Spleen (tissue), 7 donors: ENCODE data around the gene PSMC1.

Experiments
- CTCF ChIP-seq, 11 experiments: fragments of 200-600 bp in 7 of 11; fragments of 450-650 bp in 4 of 11; sonication (generic) in 4 of 11; IDR thresholded peaks in 8 of 11; conservative IDR thresholded peaks in 3 of 11; 1 replicate in 7 of 11; 2 replicates in 4 of 11; pipeline versions ENCODE4 v1.4.0 to v1.8.0; 2016 to 2021; ENCODE audit warnings: antibody characterized with exemption in 11 of 11, inconsistent platforms in 4 of 11, mild to moderate bottlenecking in 1 of 11
- POLR2A ChIP-seq, 3 donors: fragments of 450-650 bp; IDR thresholded peaks; one replicate each; pipeline ENCODE4 v1.5.1; 2017; ENCODE audit warnings: antibody characterized with exemption in 3 of 3, mild to moderate bottlenecking in 1 of 3
- POLR2AphosphoS5 ChIP-seq, 3 donors: sonication (generic); formaldehyde crosslinking; IDR thresholded peaks; one replicate each; pipeline ENCODE4 v1.5.1; 2017; ENCODE audit warnings: antibody characterized with exemption in 3 of 3
- donor health status: DM: no; HTN: no; CAD: no; lungs with moderate emphysema.
- donor health status: DM: no; HTN: no; CAD: no.
- donor health status: DM: no; HTN: no; CAD: no.

- TF ChIP-seq CTCF (IDR thresholded peaks at IDR 0.05 in 8 of 11, conservative IDR thresholded peaks at IDR 0.05 in 3 of 11) = no peak
- no peak for TF ChIP-seq POLR2A (IDR thresholded peaks at IDR 0.05)
- no peak for TF ChIP-seq POLR2AphosphoS5 (IDR thresholded peaks at IDR 0.05)
These were observed 44.3 kb downstream of the PSMC1 start for GRCh38 chr14:90300611-90301047.
